Adrenal gland (tissue), 5 donors: Measurements from ENCODE around the gene FOXE3.

ENCODE experiments used
- CTCF ChIP-seq, 6 experiments: fragments of 450-650 bp in 4 of 6; fragments of 200-600 bp in 2 of 6; sonication (generic) in 1 of 6; IDR thresholded peaks; 1 replicate in 5 of 6; 2 replicates in 1 of 6; pipeline versions ENCODE4 v1.5.1 to v1.8.0; 2016 to 2021; ENCODE audit warnings: antibody characterized with exemption in 6 of 6, mild to moderate bottlenecking in 2 of 6, moderate library complexity in 1 of 6
- POLR2A ChIP-seq, 2 donors: fragments of 450-650 bp; IDR thresholded peaks; one replicate each; pipeline ENCODE4 v1.6.1; 2017; ENCODE audit warnings: antibody characterized with exemption in 2 of 2, mild to moderate bottlenecking in 2 of 2, moderate library complexity in 1 of 2
- donor health status: DM: no; HTN: no; CAD: no.

GRCh38 chr1:47444297-47444561 lies 28.1 kb downstream of the FOXE3 start:
- TF ChIP-seq CTCF (IDR thresholded peaks at IDR 0.05), result no peak
- no peak for TF ChIP-seq POLR2A (IDR thresholded peaks at IDR 0.05)
